Stimulated activated CD8-positive, alpha-beta memory T cell treated with anti-CD3 and anti-CD28 coated beads, Interleukin-15, amount 100 ng/mL, for 24 hours (primary cell): Measurements from ENCODE around the gene CCDC102B.

Experiments
- DNase-seq: peaks from one replicate; pipeline ENCODE4 v3.0.0-alpha.2; 2020; ENCODE audit warnings: low read depth

The CCDC102B gene

GRCh38 chr18:69085951-69086350, 288.1 kb downstream of the CCDC102B start:
- DNase-seq: no peak

- DNase-seq: no peak
These were observed 291.1 kb downstream of the CCDC102B start for GRCh38 chr18:69088973-69089372.

GRCh38 chr18:69097349-69097748, 299.5 kb downstream of the CCDC102B start:
- DNase-seq: no peak

GRCh38 chr18:69102959-69103358, 305.1 kb downstream of the CCDC102B start:
- no peak for DNase-seq
